GM21723 (cell line): ENCODE data around the gene CH25H.

Experiments used
- ATAC-seq: cut with Tn5 transposase; IDR thresholded peaks from one replicate; pipeline ENCODE4 v1.9.1; 2021; ENCODE audit warnings: mild to moderate bottlenecking, moderate library complexity; ENCODE audit not compliant: unreplicated experiment

CH25H gene

DNA sequence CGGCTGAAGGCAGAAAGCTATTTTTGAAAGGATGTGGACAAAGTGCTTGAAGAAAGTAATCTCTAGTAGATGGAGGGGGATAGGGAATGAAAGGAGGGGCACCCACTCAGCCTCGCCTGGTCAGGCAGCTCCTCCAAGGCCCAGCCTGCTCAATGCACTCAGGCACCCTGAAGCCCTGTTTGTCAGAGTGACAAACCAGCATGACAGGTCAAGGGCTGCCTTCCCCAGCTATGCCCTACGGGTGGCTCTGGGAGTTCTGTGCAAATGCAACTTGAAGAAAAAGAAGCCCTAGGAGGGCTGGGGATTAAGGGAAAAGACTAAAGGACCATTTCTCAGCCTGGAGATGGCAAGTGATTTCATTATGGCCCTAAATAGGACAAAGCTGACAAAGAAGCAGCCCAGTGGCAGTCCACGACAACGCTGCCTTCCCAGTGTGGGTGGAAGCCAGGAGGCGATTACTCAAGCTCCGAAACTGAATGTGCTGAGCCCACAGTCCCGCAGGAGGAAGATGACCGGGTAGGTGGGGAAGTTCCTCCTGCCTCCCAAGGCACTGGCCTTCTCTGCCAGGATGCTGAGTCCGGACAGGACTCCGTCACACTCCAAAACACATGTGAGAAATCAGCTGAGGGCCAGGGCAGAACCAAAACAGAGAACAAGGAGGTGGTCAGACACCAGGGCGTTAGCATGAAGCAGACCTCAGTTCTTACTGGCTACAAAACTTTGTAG lies 28.1 kb upstream of the CH25H start:
- ATAC-seq: no peak

- ATAC-seq: no peak
Observed at GRCh38 chr10:89233033-89233432, 25.9 kb upstream of the CH25H start.

DNA sequence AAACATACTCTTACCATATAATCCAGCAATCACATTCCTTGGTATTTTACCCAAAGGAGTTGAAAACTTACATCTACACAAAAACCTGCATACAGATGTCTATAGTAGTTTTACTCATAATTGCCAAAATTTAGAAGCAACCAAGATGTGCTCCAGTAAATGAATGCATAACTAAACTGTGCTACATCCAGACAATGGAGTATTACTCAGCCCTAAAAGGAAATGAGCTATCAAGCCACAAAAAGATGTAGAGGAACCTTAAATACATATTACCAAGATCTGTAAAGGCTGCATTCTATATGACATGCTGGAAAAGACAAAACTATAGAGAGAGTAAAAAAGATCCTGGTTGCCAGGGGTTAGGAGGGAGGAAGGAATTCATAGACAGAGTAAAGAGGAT lies 21.8 kb upstream of the CH25H start:
- ATAC-seq: no peak

GRCh38 chr10:89228146-89228545 lies 21.0 kb upstream of the CH25H start:
- ATAC-seq: no peak

DNA sequence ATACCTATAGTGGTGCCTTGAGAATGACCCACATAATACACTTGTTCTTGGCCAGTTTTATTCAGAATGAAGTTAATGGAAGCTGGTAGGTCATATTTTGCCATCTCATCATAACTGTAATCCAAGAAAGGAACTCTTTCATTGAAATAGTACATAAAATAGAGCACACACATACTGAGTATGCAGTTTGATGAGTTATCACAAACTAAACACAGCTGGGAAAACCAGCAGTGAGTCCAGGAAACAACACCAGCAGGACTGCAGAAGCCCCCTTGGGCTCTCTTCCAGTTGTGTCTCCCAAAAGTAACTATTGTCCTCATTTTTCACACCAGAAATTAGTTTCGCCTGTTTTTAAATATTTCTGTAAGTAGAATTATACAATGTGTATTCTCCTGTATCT lies 19.8 kb upstream of the CH25H start:
- ATAC-seq: no peak

GRCh38 chr10:89224739-89225443 lies 17.8 kb upstream of the CH25H start:
- no peak for ATAC-seq

GRCh38 chr10:89221919-89222318 lies 14.8 kb upstream of the CH25H start:
- no peak for ATAC-seq

- ATAC-seq: no peak
Observed at GRCh38 chr10:89219513-89220218, 12.5 kb upstream of the CH25H start.

GRCh38 chr10:89217057-89217990 lies 10.2 kb upstream of the CH25H start:
- ATAC-seq: no peak

DNA sequence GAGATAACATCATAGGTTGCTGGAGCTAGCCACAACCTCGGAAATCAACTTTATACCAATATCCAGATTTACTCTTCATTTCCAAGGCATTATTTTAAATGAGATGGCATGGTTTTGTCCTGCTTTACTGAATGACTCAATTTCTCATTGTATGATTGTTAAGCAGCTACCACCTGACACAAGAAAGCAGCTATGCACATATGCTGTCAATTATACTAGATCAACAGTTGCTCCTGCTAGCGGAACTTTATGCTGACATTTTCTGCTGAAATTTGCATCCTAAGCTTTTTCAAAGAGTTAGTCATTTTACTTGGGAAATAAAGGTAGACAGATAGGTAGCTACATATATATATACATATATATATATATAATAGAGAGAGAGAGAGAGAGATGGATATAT lies 8.9 kb upstream of the CH25H start:
- ATAC-seq: no peak

GRCh38 chr10:89215511-89215910 lies 8.4 kb upstream of the CH25H start:
- ATAC-seq: no peak

DNA sequence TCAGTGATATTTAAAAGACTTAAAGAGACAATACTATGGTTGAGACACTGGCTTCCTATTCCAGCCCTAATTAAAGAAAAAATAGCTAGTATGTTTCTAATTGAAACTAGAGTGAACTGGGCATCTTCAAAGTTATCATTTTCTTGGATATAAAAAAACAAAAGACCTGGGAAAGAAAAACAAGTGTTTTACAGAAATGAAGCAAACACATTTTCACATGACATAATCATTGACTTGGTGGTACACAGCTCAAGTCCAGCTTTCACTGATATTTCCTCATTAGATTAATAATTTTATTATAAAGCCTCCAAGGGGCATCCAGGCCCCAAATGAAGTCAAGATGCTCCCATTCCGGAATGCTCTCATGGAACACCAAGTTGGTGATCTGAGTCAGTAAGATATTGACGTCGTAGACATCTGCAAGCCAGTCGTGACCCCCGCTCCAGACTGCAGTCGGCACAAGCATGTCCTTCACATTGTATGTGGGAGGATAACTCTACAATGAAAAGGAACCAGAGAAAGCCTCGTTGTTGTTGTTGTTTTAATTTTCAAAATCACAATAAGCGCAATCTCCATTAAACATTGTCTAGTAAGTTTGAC lies 7.5 kb upstream of the CH25H start:
- no peak for ATAC-seq

DNA sequence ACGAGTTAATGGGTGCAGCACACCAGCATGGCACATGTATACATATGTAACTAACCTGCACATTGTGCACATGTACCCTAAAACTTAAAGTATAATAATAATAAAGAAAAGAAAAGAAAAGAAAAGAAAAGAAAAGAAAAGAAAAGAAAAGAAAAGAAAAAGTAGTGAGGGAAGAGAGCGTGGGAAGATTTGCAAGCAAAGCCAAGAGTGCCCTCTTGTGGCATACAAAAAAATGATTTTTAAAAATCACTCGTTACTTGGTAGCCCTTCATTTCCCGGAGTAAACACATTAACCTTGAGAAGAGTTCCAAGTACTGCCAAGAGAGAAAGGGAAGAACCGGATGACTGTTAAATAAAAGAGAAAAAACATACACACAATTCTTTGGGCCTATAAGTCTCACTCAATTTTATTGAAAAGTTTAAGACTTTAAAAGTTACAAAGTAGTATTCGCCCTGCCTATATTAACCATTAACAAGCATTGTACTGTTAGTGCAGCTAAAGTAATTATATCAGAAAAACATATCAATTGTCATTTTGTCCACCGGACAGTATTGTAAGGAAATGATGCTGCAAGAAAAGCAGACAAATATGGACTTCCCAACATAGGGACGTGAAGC lies 6.2 kb upstream of the CH25H start:
- ATAC-seq: no peak

DNA sequence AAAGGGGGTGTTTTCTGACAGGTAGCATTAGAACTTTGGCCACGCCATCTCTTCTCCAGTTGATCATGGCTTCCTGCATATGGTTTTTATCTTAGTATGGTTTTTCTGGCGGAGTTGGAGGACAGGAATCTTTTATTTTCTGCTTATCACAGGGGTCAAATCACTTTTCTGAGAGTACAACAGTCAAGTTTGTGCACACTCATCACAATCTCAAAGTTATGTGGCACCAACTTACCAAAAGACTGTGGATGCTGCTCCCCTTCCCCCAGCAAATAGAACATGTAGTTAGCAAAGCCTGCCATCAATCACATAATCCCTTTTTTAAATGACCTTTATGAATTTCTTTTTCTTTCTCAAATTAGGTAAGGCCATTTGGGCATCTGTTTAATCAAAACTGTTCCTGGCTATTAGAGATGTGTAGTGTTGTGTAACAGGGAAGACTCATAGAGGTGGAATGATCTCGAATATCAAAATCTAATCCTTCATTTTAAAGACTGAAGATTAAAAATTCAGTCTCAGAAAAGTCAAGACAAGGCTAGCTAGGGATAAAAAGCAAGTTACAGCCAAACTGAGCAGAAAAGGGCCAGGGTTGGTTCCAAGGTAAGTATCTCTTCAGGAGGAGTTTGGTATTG lies 3.8 kb upstream of the CH25H start:
- ATAC-seq: no peak

GRCh38 chr10:89209718-89210117 lies 2.6 kb upstream of the CH25H start:
- ATAC-seq: no peak

DNA sequence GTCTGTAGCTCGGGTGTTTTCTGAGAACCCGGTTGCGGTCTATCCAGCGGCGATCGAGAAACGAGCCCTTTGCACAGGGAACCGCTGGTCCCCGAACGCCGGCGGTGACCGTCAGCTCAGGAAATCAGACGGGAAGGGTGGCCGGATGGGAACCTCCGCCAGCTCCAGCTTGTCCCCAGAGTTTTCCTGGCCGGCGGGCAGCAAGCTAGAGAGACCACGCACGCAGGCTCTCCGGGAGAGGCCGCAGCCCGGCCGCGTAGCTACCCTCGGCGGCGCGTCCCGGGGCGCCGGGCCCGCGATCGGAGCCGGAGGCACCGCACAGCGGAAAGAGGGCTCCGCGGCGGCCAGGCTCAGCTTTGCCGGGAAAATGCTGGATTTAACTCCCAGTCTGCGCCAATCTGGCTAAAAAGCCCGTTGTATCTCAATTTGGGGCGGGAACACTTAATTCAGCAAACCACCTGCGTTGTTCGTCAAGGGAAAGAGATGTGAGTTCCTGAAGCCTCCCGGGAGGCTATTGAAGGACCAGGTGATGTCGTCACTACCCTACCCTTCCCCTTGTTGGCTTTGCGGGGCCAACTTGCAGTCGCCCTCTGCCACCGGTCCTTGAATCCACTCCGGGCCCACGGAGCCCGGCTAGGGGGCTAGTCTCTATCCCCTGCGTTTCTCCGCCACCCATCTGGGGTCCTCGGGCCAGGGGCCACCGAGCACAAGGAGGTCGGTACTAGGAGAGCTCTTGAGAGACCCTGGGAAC lies 859 bp upstream of the CH25H start:
- no peak for ATAC-seq

DNA sequence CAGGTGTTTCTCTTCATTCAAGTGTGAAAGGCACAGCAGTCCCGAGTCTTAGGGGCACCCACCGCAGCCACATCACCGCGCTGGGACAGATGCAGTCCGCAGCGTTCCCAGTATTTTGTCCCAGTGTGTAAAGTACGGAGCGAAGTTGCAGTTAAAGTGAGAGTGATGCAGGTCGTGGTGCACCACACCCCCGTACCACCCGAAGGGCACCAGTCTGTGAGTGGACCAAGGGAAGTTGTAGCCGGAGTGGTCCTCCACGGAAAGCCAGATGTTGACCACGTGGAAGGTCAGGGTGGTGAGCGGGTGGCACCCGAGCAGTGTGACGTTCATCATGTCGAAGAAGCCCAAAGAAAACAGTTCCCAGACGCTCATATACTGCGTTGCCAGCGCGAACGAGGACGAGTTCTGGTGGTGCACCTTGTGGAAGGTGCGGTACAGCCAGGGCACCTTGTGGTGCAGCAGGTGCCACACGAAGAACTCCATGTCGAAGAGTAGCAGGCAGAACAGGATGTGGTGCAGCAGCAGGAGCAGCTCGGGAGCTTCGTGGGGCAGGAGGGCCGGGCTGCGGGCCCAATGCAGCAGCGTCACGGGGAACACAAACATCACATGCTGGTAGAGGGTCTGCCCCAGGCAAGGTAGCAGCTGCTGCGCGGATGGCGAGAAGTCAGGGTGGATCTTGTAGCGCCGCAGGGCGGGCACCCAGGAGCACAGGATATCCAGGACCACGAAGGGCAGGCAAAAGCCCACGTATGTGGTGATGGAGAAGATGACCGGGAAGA lies 526 bp downstream of the CH25H start:
- no peak for ATAC-seq

DNA sequence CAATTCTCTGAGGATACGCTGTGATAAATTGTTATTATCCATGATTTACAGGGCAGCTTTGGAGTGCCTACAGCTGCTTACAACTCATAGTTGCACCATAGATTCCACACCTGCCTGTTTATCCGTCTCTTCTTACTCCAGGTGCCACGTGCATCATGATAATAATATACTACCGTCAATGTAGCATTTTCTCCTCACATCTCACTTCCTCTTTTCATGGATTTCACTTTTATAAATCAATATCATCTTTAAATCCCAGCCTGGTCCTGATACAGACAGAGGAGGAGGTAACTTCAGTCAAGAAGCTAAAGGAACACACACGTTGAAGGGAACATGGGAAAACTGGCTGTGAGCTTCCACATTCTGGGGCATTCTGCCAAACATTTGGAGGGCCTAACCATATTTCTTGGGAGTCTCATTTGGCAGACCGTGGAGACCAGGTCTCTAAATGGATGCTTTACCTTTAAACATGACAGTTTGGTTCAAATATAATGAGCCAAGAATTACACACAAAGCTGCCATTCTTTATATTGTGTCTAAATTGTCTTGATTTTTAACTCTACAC lies 2.4 kb downstream of the CH25H start:
- no peak for ATAC-seq
